ENCODE data around the gene EMC9.

EMC9 gene

DNA sequence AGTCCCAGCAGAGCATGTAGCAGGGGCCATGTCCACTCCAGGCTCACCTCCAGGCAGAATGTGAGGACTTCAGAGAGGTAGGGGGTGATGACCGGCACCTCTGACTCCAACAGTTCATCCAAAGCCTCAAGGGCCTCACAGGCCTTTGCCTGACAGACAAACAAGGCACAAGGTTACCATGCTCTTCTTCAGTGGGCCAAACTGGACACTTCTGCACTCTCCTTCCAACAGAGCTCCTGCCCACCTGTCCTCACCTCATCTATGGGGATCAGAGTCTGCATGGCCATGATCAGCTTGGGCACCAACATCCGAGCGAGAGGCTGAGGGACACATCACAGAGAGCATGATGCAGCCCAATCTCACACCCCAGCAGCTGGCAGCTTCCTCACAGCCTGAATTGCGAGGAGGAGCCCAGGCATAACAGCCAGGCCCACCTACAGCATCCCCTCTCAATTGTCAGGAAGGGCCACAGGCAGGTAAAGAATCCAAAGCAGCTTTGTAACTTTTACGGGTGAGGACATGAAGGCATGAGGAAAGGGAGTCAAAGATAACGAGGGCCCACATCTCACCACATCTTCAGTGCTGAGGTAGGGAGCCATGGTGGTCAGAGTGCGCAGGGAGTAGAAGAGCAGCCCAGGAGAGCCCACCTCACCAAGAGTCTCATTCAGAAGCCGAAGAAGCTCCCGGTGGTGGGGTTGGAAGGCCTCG, 45.6 kb upstream of the EMC9 start:
- TF ChIP-seq, protein P1, sequence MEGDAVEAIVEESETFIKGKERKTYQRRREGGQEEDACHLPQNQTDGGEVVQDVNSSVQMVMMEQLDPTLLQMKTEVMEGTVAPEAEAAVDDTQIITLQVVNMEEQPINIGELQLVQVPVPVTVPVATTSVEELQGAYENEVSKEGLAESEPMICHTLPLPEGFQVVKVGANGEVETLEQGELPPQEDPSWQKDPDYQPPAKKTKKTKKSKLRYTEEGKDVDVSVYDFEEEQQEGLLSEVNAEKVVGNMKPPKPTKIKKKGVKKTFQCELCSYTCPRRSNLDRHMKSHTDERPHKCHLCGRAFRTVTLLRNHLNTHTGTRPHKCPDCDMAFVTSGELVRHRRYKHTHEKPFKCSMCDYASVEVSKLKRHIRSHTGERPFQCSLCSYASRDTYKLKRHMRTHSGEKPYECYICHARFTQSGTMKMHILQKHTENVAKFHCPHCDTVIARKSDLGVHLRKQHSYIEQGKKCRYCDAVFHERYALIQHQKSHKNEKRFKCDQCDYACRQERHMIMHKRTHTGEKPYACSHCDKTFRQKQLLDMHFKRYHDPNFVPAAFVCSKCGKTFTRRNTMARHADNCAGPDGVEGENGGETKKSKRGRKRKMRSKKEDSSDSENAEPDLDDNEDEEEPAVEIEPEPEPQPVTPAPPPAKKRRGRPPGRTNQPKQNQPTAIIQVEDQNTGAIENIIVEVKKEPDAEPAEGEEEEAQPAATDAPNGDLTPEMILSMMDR (IDR thresholded peaks at IDR 0.05; ENCODE audit: insufficient read depth, missing control alignments) = no peak
- DNase-seq (ENCODE audit: insufficient read length, low spot score) (no peak), FAIRE-seq (no peak)

DNA sequence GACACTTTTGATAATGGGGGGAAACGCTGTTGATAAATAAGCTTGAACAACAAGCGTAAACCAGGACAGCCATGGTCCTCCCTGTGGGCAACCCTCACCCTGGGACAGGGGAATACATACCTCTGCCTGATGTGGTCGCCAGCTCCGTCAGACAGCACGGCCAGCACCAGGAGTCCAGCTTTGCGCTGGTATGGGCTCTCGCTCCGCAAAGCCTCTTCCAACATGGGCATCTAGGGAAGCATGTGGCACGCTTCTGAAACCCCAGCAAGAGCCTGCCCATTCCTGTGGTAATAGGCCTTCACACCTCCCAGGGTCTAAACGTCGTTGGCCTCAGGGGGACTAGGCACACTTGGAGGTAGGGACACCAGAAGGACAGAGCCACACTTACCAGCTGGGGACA, 44.4 kb upstream of the EMC9 start:
- FAIRE-seq (no peak), DNase-seq (ENCODE audit: insufficient read length, low spot score) (no peak)
- TF ChIP-seq, protein P1 (IDR thresholded peaks at IDR 0.05; ENCODE audit: insufficient read depth, missing control alignments) = no peak

DNA sequence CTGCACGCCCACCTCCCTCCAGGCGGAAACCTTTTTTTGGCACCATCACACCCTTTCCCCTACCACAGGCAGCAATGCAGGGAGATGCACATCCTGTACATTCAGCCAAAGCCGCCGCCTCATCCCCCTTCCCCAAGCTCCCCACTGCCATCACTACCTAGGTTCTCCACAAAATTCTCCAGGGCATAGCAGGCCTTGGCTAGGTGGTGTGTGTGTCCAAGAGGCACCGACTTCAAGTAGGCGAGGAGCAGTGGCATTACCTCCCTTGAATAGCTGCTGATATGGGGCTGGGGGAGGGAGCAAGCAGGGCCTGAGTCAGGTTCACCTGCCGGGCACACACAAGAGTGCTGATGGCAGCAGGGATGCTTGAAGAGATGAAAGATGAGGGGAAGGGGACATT, 43.6 kb upstream of the EMC9 start:
- TF ChIP-seq, protein P1 (IDR thresholded peaks at IDR 0.05; ENCODE audit: insufficient read depth, missing control alignments) = no peak
- DNase-seq (ENCODE audit: insufficient read length, low spot score) = no peak
- FAIRE-seq = no peak

DNA sequence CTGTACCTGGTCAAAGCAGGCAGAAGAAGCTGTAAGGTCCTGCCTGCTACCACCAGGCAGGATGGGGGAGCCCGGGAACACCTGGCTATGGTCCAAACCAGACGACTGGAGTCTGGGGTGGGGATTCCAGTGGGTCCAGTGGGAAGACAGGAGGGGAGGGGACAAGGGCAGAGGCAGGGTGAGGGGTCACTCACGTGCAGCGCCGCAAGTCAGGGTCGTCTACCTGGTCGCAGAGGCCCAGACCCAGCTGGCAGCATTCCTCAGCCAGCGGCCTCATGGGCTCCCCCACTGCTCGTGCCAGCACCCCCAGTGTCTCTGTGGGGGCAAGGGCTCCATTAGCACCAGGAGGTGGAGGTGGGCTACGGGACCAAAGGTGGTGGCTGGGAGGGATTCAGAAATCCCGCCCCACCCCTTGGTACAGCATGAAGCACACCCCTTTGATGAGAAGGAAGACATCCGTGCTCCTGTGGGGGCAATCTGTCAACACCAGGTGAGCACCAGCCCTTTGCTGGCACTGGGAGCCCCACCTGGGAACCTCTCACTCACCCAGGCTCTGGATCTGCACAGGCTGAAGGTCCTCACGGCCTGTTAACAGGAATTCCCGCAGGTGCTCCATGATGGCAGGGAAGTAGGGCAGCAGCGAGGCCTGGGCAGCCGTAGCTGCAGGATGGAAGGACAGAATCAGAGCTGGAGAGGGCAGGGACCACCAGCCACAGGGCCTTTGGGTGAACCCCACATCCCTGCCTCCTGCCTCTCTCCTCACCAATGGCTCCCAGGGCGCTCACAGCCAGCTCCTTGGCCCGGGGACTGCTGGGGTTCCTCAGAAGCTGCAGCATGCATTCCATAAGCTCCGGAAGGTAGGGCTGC, 42.9 kb upstream of the EMC9 start:
- DNase-seq (ENCODE audit: insufficient read length, low spot score) (no peak), FAIRE-seq (no peak)
- TF ChIP-seq, protein P1 (IDR thresholded peaks at IDR 0.05; ENCODE audit: insufficient read depth, missing control alignments) = no peak

DNA sequence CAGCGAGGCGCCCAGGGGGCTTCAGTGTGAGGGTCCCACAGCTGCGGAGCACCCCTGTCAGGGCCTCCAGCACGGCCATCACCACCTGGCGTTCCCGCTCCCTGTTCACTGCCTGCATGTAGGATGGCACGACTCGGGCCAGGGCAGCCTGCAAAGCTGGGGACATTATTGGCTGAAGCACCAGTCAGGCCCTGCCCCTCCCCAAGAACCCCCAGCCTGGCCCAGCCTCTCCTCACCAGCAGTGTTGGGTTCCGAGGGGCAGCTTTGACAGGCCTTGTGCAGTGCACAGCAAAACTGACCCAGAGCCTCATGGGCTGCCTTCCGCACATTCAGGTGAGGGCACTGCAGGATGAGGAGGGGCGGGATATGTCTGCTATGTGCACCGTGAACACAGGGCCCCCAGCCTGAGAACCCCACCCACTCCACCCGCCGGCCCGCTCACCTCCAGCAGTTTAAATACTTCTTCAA, 41.7 kb upstream of the EMC9 start:
- DNase-seq (ENCODE audit: insufficient read length, low spot score) (no peak), FAIRE-seq (no peak)
- TF ChIP-seq, protein P1 (IDR thresholded peaks at IDR 0.05; ENCODE audit: insufficient read depth, missing control alignments) = no peak

DNA sequence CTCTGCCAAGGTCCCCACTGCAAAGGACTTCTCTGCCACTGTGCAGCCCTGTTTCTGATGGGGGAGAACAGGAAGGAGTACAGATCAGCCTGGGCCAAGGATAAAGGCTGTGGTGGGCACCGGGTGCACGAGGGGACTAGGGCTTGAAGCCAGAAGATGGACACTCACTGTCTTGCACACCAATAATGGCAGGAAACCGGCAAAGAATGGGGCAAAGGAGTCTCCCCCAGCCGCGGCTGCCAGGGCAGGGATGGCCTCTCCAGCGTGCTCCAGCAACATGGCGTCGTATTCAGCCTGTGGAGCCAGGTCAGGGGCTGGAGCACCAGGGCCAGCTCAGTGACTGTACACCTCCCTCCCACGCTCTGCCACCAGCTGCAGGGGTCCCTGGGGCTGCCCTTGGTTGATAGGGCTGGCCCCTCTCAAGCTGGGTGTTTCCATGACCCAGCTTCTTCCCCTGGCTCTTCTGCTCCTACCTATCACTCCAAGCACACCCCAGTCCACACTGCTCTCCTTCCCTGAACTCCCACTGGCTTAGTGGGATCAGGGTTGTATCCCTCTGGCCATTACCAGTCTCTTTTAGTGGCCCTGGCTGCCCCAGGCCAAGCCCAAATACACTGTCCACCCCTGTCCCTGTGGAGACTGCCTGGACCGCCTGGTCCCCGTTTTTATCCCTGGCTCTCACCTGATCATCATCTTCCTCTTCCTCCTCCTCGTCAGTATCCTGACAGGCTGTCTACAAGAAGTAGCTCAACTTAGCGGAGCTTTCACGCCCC, 40.9 kb upstream of the EMC9 start:
- TF ChIP-seq, protein P1 (IDR thresholded peaks at IDR 0.05; ENCODE audit: insufficient read depth, missing control alignments) = no peak
- DNase-seq (ENCODE audit: insufficient read length, low spot score) = no peak
- no peak for FAIRE-seq

All from D721Med (cell line).